ENCODE data around the gene BPIFB6. TPM values are rescaled to one million over a fixed set of nuclear protein-coding genes. Genes with fewer than 3 reads are reported as not detected.

The BPIFB6 gene
- total and polyA plus RNA-seq, 2 of the 4 experiments (the other 2 are of a cell fraction) = not detected

GRCh38 chr20:33026779-33027759 is 4.4 kb upstream of the BPIFB6 start (continued):
- no peak for TF ChIP-seq USF2 (IDR thresholded peaks at IDR 0.05; ENCODE audit: low read depth, low read length)

All from IMR-90 (cell line).